Measurements from ENCODE around the gene NCBP2L.

NCBP2L gene

GRCh38 chrX:107777536-107777832, at the start of gene NCBP2L:
TSS of gene NCBP2L (plus strand) at chrX:107777733. CDS start at chrX:107794221, 16,488 bp downstream.
- DNase-seq: no peak

- no peak for DNase-seq
Observed at GRCh38 chrX:107728371-107729099, 49.0 kb upstream of the NCBP2L start.

- DNase-seq: no peak
Observed at GRCh38 chrX:107729558-107730297, 47.8 kb upstream of the NCBP2L start.

DNA sequence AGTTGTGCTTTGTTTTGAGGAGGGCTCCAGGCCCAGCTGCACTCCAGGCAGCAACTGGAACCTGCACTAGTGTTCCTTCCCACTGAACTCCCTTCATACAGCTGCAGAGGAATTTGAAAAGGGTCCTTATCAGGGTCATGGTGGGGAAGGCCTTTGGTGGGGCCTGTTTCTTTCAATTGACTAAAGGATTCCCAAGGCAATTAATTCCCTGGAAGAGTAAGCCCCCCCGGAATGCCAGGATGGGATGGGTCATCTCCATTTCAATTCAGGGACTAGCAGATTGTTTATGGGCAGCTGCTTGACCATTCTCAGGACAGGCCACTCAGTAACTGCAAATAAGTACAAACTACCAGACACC, 47.3 kb upstream of the NCBP2L start:
- no peak for DNase-seq

DNA sequence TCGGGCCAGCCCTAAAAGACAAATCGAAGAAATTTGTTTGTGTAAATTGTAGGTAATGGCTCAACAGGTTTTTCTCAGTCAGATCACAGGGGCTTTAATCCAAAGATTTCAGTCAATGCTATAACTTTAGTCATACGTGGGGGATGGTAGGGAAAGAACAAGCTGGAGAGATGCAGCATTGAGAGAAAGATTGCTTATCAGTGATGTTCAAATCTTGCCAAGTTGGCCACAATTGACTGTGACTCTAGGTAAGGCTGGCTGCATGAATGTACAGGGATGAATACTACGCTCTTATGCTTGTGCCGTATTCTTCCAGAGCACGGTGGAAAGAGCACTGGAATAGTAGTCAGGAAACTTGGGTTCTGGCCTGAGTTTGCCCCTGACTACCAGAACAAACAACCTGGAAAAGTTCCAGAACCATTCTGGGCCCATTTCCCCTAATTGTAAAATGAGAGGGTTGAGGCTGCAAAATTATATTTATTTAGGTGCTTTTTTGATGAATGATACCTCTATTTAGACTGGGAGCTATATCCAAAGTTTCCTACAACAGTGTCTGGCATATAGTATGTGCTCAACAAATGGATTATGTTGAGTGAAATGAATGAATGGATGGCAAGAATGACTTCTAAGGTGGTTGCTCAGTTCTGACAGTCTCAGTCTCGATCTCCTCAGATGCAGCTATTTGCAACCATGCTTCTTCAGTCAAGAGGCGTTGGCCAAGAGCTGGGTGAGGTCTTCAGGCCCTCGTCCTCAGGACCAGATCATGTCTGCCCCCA, 46.4 kb upstream of the NCBP2L start:
- no peak for DNase-seq

- peak in 1 of 2 donors; percentile 19 for DNase-seq
Observed at GRCh38 chrX:107731831-107732502, 45.6 kb upstream of the NCBP2L start.

- DNase-seq: no peak
Observed at GRCh38 chrX:107733686-107734085, 43.8 kb upstream of the NCBP2L start.

- no peak for DNase-seq
Observed at GRCh38 chrX:107734646-107735045, 42.9 kb upstream of the NCBP2L start.

DNA sequence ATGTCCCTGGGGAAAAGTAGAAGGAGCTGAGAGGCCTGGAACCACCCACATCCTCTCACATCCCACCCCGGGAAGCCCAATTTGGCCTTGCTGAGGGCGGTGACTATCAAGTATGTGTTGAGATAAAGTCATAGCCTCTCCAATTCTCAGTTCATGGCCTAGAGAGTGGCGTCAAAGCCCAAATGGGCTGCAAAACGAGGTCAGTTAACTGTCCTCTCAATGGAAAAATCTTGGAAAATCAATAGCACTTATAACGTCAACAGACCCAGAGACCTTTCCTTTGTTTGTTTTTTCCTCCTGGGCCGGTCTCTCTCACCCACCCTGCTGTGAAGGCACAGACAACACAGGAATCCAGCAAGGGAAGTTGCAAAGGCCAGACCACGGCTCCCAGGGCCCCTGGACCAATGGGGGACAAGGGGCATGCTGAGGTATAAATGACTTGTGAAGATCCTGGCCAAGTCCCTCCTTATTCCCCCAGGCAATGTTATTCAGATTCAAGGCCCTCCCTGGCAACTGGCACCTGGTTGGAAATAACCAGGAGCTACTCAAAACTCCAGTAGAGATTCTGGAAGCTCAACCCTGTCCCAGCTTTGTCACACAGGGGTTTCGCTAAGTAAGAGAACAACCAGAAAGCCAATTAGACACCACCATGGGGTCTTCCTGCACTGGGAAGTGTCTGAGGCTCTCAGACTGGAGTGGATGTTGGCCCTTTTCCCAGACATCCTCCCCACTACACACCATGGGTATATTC, 40.6 kb upstream of the NCBP2L start:
- no peak for DNase-seq

GRCh38 chrX:107738272-107738671, 39.3 kb upstream of the NCBP2L start:
- no peak for DNase-seq

DNA sequence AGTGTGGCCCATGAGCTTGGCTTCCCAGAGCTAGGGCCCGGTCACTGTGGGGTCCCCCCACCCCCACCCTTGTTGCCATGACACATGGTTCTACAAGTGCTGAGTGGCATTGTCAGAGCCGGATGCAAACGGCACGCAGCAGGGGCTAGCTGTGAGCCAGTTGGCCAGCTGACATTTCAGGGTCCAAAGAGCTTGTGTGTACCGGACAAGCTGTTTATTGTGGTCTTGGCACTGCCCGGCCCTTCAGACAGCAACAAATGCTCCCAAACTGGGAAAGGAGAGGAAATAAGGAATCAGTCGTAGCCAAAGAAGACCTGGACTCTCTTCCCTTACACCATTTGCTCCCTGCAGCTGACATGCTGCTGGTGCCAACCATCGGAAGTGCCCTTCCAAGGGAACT, 38.8 kb upstream of the NCBP2L start:
- no peak for DNase-seq

GRCh38 chrX:107739541-107739940, 38.0 kb upstream of the NCBP2L start:
- DNase-seq: no peak

DNA sequence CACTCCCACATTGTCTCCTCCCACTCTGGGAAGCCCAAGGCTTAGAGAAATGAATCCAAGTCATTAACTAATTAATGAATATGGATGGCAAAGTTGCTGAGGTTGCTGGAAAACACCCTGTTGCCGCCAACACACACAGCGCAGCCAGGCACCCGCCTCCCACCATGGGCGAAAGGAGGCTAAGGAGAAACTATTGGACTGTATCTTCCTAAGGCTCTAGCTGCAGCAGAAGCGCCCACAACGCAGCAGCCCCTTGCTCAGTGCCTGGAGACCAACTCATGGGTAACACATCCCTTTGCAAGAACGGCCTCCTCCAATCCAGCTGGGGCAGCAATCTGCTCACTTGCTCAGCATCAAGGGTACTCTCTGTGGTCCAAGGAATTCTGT, 36.1 kb upstream of the NCBP2L start:
- DNase-seq: no peak

DNA sequence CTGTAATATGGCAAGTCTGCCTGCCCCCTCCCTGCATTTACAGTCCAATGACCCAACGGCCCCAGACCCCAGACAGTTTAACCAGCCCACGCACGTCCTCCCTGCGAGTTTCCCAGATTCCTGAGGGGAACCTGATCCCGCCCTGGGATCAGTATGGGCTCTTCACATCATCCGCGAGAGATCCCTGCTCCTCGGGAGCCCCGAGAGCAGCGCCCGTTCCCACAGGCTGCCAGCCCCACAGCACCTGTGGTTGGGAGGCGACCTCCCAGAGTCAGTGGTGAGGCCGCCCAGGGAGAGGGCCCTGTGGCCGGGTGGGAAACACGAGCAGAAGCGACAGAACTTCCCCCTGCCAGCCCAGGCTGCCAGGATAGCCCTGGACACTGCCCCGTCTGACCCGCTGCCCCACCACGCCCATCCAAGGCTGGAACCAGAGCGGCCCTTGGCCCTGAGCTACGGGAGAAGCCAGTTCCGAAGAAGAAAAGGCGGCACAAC, 34.8 kb upstream of the NCBP2L start:
- no peak for DNase-seq

- no peak for DNase-seq
Observed at GRCh38 chrX:107743995-107744394, 33.5 kb upstream of the NCBP2L start.

DNA sequence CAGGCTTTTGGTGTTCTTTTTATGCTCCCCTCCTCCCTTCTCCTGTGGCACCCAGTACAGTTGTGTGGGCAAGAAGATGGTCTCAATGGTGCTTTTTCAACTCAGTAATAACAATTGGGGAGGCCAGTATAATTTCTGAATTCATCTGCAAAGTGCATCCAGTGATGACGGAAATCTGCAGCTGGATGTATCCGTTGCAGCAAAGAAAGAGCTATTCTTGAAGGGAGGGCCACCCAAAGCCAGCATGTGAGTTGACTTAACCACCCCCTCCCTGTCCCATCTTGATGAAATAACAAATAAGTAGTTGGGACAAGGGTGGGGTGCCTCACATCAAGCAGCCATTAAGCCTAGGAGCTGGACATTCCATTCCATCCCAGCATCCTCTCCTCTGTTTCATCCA, 32.7 kb upstream of the NCBP2L start:
- no peak for DNase-seq

DNA sequence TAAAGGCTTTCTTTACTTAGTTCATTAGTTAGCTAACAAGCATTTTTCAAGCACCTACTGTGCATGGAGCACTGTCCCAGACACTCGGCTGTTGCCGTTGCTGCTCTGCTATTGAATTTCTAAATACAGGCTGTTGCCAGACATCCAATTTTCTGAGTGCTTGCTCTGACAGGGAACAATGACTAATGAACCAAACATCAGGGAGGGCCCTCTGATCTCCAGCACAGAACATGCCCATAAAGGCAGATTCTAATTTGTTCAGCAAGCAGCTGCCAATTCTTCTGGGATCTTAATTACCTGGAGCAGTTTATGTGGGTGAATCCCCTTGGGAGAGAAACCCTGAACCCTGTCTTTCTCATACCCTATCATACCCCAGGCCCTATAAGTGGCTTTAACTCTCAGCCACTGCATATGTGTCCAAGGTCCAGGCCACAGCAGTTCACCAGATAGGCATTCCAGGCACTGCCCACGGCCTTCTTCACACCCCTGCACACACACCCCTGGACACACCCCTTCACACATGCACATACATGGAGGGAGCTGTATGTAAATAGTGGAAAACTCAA, 29.9 kb upstream of the NCBP2L start:
- DNase-seq: no peak

DNA sequence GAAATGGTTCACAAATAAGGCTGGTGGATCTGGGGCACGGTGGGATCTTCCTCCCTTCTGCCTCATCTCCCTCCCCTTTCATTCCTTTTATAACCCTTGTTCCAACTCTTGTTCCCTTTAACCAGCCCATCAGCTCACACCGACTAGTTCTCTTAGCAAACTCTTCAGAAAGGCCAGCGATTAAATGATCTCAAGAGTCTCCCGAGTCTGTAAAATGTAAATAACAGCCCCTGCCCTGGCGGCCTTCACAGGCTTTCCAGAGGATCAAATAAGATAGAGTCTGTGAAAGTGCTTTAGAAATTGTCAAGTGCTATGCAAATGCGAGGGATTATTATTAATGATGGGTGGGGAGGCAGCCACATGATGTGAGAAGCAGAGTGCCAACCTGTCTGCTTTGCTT, 29.0 kb upstream of the NCBP2L start:
- DNase-seq: no peak

GRCh38 chrX:107750263-107750662, 27.3 kb upstream of the NCBP2L start:
- no peak for DNase-seq

GRCh38 chrX:107750861-107751445, 26.6 kb upstream of the NCBP2L start:
- DNase-seq: no peak

GRCh38 chrX:107752043-107752442, 25.5 kb upstream of the NCBP2L start:
- no peak for DNase-seq

- no peak for DNase-seq
Observed at GRCh38 chrX:107752714-107753113, 24.8 kb upstream of the NCBP2L start.

All from CD4-positive, alpha-beta T cell treated with Interleukin-1 beta for 1 hour (primary cell).